K562 (cell line): ENCODE data around the gene SLC29A2. TPM values are rescaled to one million over a fixed set of nuclear protein-coding genes. Genes with fewer than 3 reads are reported as not detected.
A peak's percentile ranks its signal among the peaks of the same experiment; 100 is the strongest.

Source experiments
- CBX1 ChIP-seq: sonication (generic); IDR thresholded peaks from 2 replicates; pipeline ENCODE4 v1.6.1; 2016; ENCODE audit warnings: antibody characterized with exemption, low read depth, mild to moderate bottlenecking
- CEBPB ChIP-seq: fragments of 450-650 bp; IDR thresholded peaks from 2 replicates; pipeline ENCODE4 v1.6.1; 2016; ENCODE audit warnings: missing genetic modification characterization, missing compliant biosample characterization
- MIER1 ChIP-seq: fragments of 450-650 bp; IDR thresholded peaks from 2 replicates; pipeline ENCODE4 v1.6.1; 2016; ENCODE audit warnings: antibody characterized with exemption, mild to moderate bottlenecking, low read depth
- NCOA4 ChIP-seq: fragments of 450-650 bp; IDR thresholded peaks from 2 replicates; pipeline ENCODE4 v1.6.1; 2018; ENCODE audit warnings: mild to moderate bottlenecking; ENCODE audit not compliant: partially characterized antibody
- RBFOX2 ChIP-seq: fragments of 200-400 bp; formaldehyde crosslinking; IDR thresholded peaks from 2 replicates; pipeline ENCODE4 v1.6.1; 2017; ENCODE audit warnings: low read depth, mild to moderate bottlenecking, low read length, moderate library complexity
- SIX5 ChIP-seq, 2 experiments: IDR thresholded peaks; 2 replicates each; pipeline ENCODE4 v1.6.1; 2011; ENCODE audit warnings: low read length in 2 of 2, borderline replicate concordance in 1 of 2, low read depth in 1 of 2, mild to moderate bottlenecking in 1 of 2, moderate library complexity in 1 of 2; ENCODE audit not compliant: insufficient read depth in 1 of 2
- ZFP36 ChIP-seq: fragments of 150-350 bp; IDR thresholded peaks from 2 replicates; pipeline ENCODE4 v1.6.1; 2018; ENCODE audit warnings: low read length, low read depth; ENCODE audit not compliant: partially characterized antibody
- ZKSCAN1 ChIP-seq: fragments of 150-350 bp; IDR thresholded peaks from 2 replicates; pipeline ENCODE4 v1.6.1; 2016; ENCODE audit warnings: low read depth, low read length
- ZNF408 ChIP-seq: fragments of 250-450 bp; sonication (Bioruptor Pico); IDR thresholded peaks from 2 replicates; pipeline ENCODE4 v1.4.0; 2020; ENCODE audit warnings: low read depth, mild to moderate bottlenecking, moderate library complexity
- ZNF79 ChIP-seq: fragments of 250-450 bp; sonication (Bioruptor Pico); IDR thresholded peaks from 2 replicates; pipeline ENCODE4 v1.4.0; 2020; ENCODE audit warnings: low read depth, mild to moderate bottlenecking, moderate library complexity
- ZZZ3 ChIP-seq: fragments of 450-650 bp; IDR thresholded peaks from 2 replicates; pipeline ENCODE4 v1.6.1; 2016; ENCODE audit warnings: antibody characterized with exemption, mild to moderate bottlenecking, moderate library complexity
- polyA plus RNA-seq, 8 experiments: library from polyadenylated mRNA; depleted of rRNA in 4 of 8; stranded (reverse) in 5 of 8; unstranded in 3 of 8; fragments of >200 nt; fragmentation: Nextera tagmentation in 2 of 8; fragmentation: Illumina TruSeq in 1 of 8; extraction: Ambion mirVana in 2 of 8; extraction: Trizol in 1 of 8; gene quantifications; 2 replicates each; pipeline versions ENCODE4 v1.2.1 to v1.2.3, GENCODE V29; 2011 to 2014; ENCODE audit warnings: inconsistent platforms in 1 of 8, missing spikeins in 1 of 8
- total RNA-seq, 7 experiments: library from RNA; depleted of rRNA in 6 of 7; stranded (reverse); fragments of >200 nt in 6 of 7; fragmentation: Illumina TruSeq in 2 of 7; extraction: Trizol in 2 of 7; gene quantifications; 2 replicates each; pipeline versions ENCODE4 v1.2.1 to v1.2.3, GENCODE V29; 2011 to 2021; ENCODE audit warnings: low replicate concordance in 1 of 7
- TF ChIP-seq, protein P1 (sequence below): IDR thresholded peaks from 2 replicates; pipeline ENCODE4 v1.6.1; 2011; ENCODE audit not compliant: insufficient read length; ENCODE audit errors: extremely low read depth
- TF ChIP-seq, protein P2 (sequence below): sonication (generic); formaldehyde crosslinking; IDR thresholded peaks from 2 replicates; pipeline ENCODE4 v1.8.0; 2022; ENCODE audit warnings: missing genetic modification reagents, mild to moderate bottlenecking, borderline replicate concordance
- TF ChIP-seq, protein P3 (sequence below), 2 experiments: fragments of 450-650 bp; formaldehyde crosslinking in 1 of 2; IDR thresholded peaks; 2 replicates each; pipeline versions ENCODE4 v1.4.0 to v1.6.1; 2014 to 2020; ENCODE audit warnings: mild to moderate bottlenecking in 2 of 2, borderline replicate concordance in 1 of 2, low read depth in 1 of 2
- TF ChIP-seq, protein P4 (sequence below): fragments of 450-650 bp; formaldehyde crosslinking; IDR thresholded peaks from 2 replicates; pipeline ENCODE4 v1.4.0; 2020; ENCODE audit warnings: mild to moderate bottlenecking, moderate library complexity

The SLC29A2 gene
- total and polyA plus RNA-seq, 9 of the 15 experiments (the other 6 are each of a cell fraction or from before 2014, with no cell fraction given), result 2.4 to 48.6 (median 14.2) TPM

DNA sequence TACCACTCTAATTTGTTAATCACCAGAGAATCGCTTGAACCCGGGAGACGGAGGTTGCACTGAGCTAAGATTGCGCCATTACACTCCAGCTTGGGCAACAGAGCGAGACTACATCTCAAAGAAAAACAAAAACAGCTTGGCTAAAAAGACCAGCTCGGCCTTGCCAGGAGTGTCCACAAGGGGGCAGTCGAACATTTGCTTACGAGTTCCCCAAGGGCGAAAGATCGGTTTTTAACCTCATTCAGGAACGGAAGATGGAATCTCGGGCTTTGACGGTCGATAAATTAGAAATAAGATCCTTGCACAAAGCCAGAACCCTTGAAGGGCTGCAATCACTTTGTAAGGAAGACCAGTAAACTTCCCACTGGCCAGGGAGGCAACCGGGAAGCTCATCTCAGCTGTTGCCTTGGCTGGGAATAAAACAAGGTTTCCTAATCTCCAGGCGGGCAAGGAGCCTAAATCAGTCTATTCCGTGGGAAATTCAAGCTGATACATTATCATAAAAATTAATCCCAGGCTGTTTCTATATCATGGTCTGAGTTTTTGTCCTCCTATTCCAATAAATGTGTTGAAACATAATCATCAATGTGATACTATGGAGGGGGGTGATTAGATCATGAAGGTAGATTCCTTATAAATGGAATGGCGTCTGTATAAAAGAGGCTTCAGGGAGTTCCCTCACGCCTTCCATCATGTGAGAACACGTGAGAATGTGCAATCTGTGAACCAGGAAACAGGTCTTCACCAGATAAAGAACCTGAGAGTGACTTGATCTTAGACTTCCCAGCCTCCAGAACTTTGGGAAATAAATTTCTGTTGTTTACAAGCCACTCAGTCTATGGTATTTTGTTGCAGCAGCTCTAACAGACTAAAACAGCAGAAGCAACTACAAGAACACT, 14.9 kb upstream of the SLC29A2 start (continued):
- TF ChIP-seq, protein P1, sequence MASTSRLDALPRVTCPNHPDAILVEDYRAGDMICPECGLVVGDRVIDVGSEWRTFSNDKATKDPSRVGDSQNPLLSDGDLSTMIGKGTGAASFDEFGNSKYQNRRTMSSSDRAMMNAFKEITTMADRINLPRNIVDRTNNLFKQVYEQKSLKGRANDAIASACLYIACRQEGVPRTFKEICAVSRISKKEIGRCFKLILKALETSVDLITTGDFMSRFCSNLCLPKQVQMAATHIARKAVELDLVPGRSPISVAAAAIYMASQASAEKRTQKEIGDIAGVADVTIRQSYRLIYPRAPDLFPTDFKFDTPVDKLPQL, result no peak
- no peak for TF ChIP-seq ZZZ3
- TF ChIP-seq MIER1, result no peak
- no peak for TF ChIP-seq ZNF408 (CRISPR knock-in tag)
- TF ChIP-seq, protein P2, sequence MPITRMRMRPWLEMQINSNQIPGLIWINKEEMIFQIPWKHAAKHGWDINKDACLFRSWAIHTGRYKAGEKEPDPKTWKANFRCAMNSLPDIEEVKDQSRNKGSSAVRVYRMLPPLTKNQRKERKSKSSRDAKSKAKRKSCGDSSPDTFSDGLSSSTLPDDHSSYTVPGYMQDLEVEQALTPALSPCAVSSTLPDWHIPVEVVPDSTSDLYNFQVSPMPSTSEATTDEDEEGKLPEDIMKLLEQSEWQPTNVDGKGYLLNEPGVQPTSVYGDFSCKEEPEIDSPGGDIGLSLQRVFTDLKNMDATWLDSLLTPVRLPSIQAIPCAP (CRISPR knock-in tag), result no peak
- TF ChIP-seq, protein P3, sequence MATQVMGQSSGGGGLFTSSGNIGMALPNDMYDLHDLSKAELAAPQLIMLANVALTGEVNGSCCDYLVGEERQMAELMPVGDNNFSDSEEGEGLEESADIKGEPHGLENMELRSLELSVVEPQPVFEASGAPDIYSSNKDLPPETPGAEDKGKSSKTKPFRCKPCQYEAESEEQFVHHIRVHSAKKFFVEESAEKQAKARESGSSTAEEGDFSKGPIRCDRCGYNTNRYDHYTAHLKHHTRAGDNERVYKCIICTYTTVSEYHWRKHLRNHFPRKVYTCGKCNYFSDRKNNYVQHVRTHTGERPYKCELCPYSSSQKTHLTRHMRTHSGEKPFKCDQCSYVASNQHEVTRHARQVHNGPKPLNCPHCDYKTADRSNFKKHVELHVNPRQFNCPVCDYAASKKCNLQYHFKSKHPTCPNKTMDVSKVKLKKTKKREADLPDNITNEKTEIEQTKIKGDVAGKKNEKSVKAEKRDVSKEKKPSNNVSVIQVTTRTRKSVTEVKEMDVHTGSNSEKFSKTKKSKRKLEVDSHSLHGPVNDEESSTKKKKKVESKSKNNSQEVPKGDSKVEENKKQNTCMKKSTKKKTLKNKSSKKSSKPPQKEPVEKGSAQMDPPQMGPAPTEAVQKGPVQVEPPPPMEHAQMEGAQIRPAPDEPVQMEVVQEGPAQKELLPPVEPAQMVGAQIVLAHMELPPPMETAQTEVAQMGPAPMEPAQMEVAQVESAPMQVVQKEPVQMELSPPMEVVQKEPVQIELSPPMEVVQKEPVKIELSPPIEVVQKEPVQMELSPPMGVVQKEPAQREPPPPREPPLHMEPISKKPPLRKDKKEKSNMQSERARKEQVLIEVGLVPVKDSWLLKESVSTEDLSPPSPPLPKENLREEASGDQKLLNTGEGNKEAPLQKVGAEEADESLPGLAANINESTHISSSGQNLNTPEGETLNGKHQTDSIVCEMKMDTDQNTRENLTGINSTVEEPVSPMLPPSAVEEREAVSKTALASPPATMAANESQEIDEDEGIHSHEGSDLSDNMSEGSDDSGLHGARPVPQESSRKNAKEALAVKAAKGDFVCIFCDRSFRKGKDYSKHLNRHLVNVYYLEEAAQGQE (IDR thresholded peaks at IDR 0.05; ENCODE audit: borderline replicate concordance), result peak; percentile 55; the same call in 1 of the 2 replicates
- TF ChIP-seq, protein P3 (CRISPR knock-in tag; IDR thresholded peaks at IDR 0.05; ENCODE audit: low read depth), result no peak
- no peak for TF ChIP-seq RBFOX2
- no peak for TF ChIP-seq NCOA4
- no peak for TF ChIP-seq ZFP36
- TF ChIP-seq, protein P4, sequence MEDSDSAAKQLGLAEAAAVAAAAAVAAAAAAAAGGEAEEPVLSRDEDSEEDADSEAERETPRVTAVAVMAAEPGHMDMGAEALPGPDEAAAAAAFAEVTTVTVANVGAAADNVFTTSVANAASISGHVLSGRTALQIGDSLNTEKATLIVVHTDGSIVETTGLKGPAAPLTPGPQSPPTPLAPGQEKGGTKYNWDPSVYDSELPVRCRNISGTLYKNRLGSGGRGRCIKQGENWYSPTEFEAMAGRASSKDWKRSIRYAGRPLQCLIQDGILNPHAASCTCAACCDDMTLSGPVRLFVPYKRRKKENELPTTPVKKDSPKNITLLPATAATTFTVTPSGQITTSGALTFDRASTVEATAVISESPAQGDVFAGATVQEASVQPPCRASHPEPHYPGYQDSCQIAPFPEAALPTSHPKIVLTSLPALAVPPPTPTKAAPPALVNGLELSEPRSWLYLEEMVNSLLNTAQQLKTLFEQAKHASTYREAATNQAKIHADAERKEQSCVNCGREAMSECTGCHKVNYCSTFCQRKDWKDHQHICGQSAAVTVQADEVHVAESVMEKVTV (CRISPR knock-in tag), result peak; percentile 58
- no peak for TF ChIP-seq ZNF79 (CRISPR knock-in tag)
- TF ChIP-seq CEBPB, result peak; percentile 95
- no peak for TF ChIP-seq ZKSCAN1
- no peak for TF ChIP-seq SIX5 (IDR thresholded peaks at IDR 0.05; ENCODE audit: borderline replicate concordance in 1 of 2, insufficient read depth in 1 of 2, low read depth in 1 of 2, low read length in 2 of 2)
- TF ChIP-seq CBX1, result no peak
